ENCODE measurements around the gene NT5C1A.

The NT5C1A gene

DNA sequence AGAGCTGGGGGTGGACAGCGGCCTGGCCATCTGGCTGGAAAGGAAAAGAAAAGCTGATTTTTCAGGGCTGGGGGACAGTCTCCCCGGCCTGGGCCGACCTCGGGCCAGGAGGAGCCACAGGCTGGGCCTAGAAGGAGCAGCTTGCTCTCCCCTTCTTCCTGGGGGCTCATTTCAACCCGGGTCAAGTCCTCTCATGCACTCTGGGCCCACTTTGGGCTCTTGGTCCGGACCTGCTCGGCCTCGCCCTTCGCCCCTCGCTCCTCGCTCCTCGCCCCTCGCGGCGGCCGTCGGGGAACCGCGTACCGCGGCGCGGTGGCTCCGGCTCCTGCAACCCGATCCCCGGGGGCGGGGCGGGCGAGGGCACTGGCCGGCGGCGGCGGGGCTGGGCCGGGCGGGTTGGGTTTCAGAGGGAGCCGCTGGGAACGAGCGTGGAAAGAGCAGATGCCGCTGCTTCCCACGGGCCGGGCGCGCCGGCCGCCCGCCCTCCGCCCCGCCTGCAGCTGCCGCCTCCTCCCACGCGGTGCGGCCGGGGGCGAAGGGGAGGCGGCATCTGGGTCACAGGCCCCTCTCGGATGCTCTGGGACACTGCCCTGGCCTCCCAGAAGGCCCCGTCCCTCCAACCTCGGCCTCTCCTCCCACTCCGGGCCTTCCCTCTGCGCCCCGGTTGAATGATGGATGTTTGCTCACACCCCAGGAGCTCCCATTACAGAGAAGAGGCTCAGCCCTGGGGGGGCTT lies 39.1 kb downstream of the NT5C1A start:
- Mint-ChIP-seq H3K9me3 (no peaks in the 10 kb centered on the region), H3K27me3 (peaks cover 12% of the 10 kb centered on the region), H3K4me3 (no peak overlapping the region), H3K4me1 (ENCODE audit: low read depth) (peaks cover 6% of the 10 kb centered on the region), H3K27ac (no peak overlapping the region), H3K36me3 (ENCODE audit: low read depth) (no peaks in the 10 kb centered on the region)
- intact Hi-C loops (cut with micrococcal nuclease): no loop called here

DNA sequence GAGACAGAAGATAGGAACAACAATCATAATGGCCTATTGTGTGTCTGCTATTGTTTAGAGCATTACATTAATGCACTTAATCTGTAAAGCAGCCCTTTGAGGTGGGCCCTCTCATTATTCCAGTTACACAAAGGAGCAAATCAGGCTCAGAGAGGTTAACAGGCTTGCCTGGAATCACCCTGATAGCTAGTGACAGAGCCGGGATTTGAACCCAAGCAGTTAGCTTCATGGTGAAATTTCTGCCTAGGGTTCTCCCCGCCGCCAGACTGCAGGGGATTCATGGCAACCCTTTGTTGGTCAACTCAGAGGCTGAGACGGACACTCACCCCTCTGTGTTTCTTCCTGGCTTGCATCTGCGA lies 39.6 kb downstream of the NT5C1A start:
- no peaks in the 10 kb centered on the region for H3K9me3 Mint-ChIP-seq
- H3K4me3 Mint-ChIP-seq: no peak overlapping the region
- intact Hi-C loops (cut with micrococcal nuclease): no loop called here
- H3K4me1 Mint-ChIP-seq (ENCODE audit: low read depth): peaks cover 6% of the 10 kb centered on the region
- no peak overlapping the region for H3K27ac Mint-ChIP-seq
- H3K27me3 Mint-ChIP-seq: peaks cover 7% of the 10 kb centered on the region
- H3K36me3 Mint-ChIP-seq (ENCODE audit: low read depth): no peaks in the 10 kb centered on the region

DNA sequence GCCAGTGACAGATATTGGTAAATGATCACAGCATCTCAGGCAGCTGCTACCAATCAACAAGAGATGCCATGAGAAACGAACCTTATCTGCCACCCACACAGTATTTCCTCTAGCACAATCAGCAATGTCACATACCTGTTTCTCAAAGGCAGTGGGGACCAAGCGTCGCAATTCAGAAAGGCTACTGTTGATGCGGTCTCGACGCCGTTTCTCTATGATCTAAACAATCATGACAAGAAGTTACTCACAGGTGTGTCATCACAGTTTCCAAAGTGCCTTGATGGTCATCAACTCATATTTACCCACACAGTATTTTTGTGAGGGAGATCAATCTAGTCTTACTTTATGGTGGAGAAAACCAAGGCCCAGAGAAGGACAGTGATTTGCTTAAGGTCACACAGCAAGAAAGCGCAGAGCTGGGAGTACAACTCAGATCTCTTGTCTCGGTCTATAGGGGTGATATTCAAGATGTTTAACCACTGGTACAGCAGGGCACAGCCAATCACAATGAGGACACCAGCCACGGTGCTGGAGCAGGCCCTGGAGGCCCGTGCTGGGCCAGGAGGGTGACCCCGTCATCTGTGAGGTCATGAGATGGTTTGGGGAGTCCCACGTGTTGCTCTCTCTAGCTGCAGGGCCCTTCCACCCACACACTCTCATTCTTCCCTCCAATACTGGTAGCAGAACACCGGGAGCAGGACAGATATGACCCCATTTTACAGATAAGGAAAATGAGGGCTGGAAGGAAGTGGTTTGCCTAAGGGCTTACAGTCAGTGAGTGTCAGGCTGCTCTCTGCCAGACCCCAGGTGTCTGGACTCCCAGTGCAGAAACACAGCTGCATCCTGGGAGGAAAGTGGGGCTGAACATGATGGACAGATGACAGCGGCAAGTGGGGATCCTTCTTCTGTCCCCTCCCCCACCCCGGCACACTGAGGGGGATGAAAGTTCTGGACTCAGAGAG lies 40.3 kb downstream of the NT5C1A start:
- Mint-ChIP-seq H3K4me1 (ENCODE audit: low read depth) (peaks cover 6% of the 10 kb centered on the region), H3K27me3 (peaks cover 5% of the 10 kb centered on the region), H3K9me3 (no peaks in the 10 kb centered on the region), H3K36me3 (ENCODE audit: low read depth) (no peaks in the 10 kb centered on the region), H3K27ac (no peak overlapping the region), H3K4me3 (no peak overlapping the region)
- intact Hi-C loops (cut with micrococcal nuclease): no loop called here

DNA sequence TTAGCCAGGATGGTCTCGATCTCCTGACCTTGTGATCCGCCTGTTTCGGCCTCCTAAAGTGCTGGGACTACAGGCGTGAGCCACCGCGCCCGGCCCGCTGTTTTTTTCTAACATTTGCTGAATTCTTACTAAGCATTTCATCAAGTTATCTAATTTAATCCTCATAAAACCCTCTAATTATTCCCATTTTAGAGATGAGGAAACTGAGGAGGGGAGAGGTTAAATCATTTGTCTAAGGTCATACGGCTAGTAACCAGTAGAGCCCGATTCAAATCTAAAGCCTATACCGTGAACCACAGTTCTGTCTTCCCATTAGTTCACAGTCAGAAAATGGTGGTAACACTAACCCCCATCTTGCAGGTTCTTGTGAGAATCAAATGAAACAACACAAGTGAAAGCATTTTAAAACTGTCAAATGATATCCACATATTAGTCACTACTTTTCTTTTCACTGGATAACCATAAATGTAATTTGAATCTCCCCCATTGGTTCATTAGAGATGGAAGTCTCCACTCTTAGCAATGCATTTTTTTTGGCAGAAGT lies 43.0 kb downstream of the NT5C1A start:
- H3K36me3 Mint-ChIP-seq (ENCODE audit: low read depth): no peaks in the 10 kb centered on the region
- intact Hi-C loops (cut with micrococcal nuclease): no loop called here
- no peak overlapping the region for H3K4me3 Mint-ChIP-seq
- H3K4me1 Mint-ChIP-seq (ENCODE audit: low read depth): peaks cover 6% of the 10 kb centered on the region
- H3K27me3 Mint-ChIP-seq: peaks cover 2% of the 10 kb centered on the region
- H3K9me3 Mint-ChIP-seq: no peaks in the 10 kb centered on the region
- H3K27ac Mint-ChIP-seq: no peak overlapping the region

DNA sequence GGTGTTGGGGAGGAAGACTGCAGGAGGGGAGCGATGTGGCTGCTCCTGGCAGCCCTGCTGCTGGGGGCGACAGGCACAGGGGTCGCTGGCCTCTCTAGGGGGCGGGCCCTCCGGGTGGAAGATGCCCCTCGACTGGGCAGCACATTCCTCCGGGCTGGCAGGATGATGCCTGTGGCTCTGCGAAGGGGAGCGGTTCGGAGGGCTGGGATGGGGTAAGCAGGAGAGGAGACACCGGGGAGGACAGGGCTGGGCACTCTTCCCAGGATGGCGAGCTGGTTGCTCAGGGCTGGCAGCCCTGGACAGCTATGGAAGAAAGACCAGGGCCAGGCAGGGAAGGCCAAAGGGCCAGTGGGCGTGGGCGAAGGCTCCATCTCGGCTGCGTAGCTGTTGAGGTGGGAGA lies 45.3 kb downstream of the NT5C1A start:
- no peak overlapping the region for H3K27ac Mint-ChIP-seq
- H3K4me1 Mint-ChIP-seq (ENCODE audit: low read depth): peaks cover 6% of the 10 kb centered on the region
- no peaks in the 10 kb centered on the region for H3K36me3 Mint-ChIP-seq (ENCODE audit: low read depth)
- H3K9me3 Mint-ChIP-seq: no peaks in the 10 kb centered on the region
- intact Hi-C loops (cut with micrococcal nuclease): no loop called here
- H3K4me3 Mint-ChIP-seq: no peak overlapping the region
- H3K27me3 Mint-ChIP-seq: peaks cover 2% of the 10 kb centered on the region

DNA sequence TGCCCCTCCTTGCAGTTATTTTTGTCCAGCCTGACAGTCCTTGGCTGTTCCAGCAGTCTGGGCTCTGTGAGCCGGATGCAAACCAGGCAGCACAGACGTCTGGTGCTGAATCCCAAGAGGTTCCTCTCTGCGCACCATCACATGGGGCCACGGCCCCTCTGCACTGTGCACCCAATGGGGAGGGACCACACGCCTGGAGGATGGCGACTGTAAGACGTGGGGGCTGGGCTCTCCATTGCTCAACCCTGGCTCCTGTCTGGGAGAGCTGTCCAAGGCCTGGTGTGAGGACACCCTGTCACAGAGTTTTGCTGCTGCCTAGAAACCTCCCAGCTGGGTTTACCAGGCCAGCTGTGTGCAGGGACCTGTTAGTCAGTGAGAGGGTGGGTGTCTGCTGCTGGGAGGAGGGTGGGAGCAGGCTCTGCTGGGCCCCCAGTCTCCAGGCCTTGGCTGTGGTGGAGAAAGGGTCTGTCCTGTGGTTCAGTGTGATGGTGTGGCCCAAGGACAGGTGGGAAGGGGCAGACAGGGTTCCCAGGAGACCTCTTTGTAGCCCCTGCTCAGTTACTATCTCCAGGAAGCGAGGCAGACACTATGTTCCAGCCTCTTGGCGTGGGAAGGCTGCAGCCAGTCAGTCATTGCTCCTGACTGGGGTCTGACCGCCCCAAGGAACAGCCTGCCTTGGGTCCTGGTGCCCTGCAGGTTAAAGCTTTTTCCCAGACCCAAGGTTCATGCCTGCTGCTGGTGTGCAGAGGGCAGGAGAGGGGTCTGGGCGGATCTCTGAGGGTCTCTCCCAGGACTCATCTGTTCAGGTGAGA lies 46.2 kb downstream of the NT5C1A start:
- Mint-ChIP-seq H3K4me3 (no peak overlapping the region), H3K27me3 (peaks cover 2% of the 10 kb centered on the region), H3K4me1 (ENCODE audit: low read depth) (peaks cover 5% of the 10 kb centered on the region), H3K9me3 (no peaks in the 10 kb centered on the region), H3K27ac (no peak overlapping the region), H3K36me3 (ENCODE audit: low read depth) (no peaks in the 10 kb centered on the region)
- intact Hi-C loops (cut with micrococcal nuclease): no loop called here

DNA sequence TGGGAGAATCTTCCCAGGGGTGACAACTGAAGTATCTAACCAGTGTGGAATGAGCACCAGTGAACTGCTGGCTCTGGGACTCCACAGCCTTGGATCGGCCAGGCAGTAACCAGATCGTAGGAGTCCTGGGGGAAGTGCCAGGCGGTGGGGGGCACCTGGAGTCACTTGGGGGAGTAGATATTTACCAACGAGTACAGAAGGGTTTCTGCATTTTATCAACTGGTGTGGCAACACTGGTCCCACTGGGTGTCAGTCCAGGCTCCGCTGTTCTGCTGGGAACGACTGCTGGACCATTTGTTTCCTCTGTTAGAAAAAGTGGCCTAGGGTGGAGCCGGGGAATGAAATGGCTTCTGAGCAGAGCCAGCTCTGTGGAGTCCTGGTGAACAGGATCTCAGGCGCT lies 46.9 kb downstream of the NT5C1A start:
- intact Hi-C loops (cut with micrococcal nuclease): no loop called here
- Mint-ChIP-seq H3K9me3 (no peaks in the 10 kb centered on the region), H3K4me1 (ENCODE audit: low read depth) (no peaks in the 10 kb centered on the region), H3K27me3 (peaks cover 2% of the 10 kb centered on the region), H3K4me3 (no peak overlapping the region), H3K27ac (no peak overlapping the region), H3K36me3 (ENCODE audit: low read depth) (no peaks in the 10 kb centered on the region)

DNA sequence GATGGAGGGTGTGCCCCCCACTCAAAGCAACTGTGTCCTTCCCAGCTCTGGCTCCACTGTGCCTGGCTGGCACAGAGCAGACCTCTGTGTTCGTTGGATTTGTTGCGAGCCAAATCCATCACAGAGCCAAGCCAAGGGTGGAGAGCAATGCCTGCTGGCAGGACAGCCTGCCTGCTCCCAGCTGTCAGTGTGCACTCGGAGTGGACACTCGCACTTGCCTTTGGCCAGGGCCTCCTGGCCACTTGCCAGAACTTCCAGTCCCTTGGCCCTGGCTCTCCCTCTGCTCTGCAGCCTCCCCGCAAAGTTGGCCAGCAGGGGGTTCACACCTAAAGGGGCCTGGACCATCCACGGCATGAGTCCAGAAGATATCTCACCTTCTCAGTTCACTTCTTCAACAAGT lies 48.9 kb downstream of the NT5C1A start:
- H3K4me3 Mint-ChIP-seq: no peak overlapping the region

DNA sequence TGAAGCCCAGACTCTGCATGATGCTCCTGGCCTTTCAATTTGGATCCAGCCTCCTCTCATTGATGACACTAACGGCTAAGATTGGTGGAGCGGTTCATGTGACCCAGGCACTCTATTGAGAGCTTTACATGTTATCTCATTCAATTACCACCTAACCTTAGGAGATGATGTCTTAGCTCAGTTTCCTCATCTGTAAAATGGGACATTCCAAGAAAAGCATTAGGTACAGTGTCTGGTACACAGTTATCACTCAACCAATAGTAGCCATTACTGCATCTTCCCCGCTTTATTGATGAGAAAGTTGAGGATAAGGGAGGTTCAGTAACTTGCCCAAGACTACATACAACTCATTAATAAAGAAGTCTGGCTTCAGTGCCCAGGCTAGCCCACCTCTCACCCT lies 49.5 kb downstream of the NT5C1A start:
- Mint-ChIP-seq H3K27me3 (peaks cover 5% of the 10 kb centered on the region), H3K4me3 (no peak overlapping the region), H3K4me1 (ENCODE audit: low read depth) (no peaks in the 10 kb centered on the region), H3K27ac (no peak overlapping the region), H3K36me3 (ENCODE audit: low read depth) (no peaks in the 10 kb centered on the region), H3K9me3 (no peaks in the 10 kb centered on the region)
- intact Hi-C loops (cut with micrococcal nuclease): no loop called here

More for the DNA sequence above, 48.9 kb downstream of the NT5C1A start:
- H3K27ac Mint-ChIP-seq: no peak overlapping the region
- H3K4me1 Mint-ChIP-seq (ENCODE audit: low read depth): no peaks in the 10 kb centered on the region
- peaks cover 4% of the 10 kb centered on the region for H3K27me3 Mint-ChIP-seq
- intact Hi-C loops (cut with micrococcal nuclease): no loop called here
- no peaks in the 10 kb centered on the region for H3K9me3 Mint-ChIP-seq
- H3K36me3 Mint-ChIP-seq (ENCODE audit: low read depth): no peaks in the 10 kb centered on the region

DNA sequence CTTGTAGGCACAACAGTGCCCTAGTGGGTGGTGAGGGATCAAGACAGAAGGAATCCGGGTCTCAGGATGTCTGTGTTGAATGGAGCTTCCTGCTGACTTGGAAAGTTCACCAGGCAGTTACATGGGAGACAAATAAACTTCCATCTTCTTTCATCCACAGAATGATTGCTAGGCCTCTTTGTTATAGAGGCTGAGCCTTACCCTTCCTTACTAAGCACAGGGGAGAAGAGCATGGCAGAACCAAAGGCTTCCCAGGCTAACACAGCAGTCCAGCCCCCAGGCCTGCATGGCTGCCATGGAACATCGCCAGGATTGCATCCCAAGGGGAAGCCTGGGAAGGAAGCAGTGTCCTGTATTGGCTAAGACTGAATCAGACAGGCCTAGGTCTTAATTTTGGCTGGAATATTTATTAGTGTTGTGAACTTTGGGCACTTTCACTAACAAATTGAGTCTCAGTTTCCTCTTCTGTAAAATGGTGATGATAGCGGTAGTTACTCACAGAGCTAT lies 51.2 kb downstream of the NT5C1A start:
- H3K4me3 Mint-ChIP-seq: no peak overlapping the region
- H3K27ac Mint-ChIP-seq: no peak overlapping the region
- no peaks in the 10 kb centered on the region for H3K36me3 Mint-ChIP-seq (ENCODE audit: low read depth)

DNA sequence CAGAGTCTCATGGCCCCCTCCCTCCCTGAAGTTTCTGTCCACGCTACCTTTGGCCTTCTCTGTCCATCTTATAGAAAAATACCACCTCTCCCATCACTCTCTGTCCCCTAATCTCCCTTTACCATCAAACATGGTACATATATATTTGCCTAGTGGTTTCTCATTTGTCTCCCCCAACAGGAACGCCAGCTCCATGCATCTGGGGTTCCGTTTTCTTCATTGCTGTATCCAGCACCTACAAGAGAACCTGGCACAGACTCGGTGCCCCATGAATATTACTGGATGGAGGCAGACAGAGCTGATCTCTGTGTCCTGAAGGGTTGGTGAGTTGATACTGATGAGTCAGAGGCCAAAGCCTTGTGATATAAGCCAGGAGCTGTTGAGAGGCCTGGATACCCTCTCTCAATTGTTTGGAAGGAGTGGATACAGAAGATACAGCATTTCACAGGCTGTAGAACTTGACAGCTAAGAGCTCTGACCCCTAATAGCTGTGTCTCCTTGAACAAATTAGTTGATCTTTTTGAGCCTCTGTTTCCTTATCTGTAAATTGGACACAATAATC lies 54.3 kb downstream of the NT5C1A start:
- no peak overlapping the region for H3K4me3 Mint-ChIP-seq
- intact Hi-C loops (cut with micrococcal nuclease): no loop called here
- H3K27me3 Mint-ChIP-seq: peaks cover 17% of the 10 kb centered on the region

More for the DNA sequence above, 51.2 kb downstream of the NT5C1A start:
- Mint-ChIP-seq H3K4me1 (ENCODE audit: low read depth) (no peaks in the 10 kb centered on the region), H3K27me3 (peaks cover 14% of the 10 kb centered on the region), H3K9me3 (no peaks in the 10 kb centered on the region)
- intact Hi-C loops (cut with micrococcal nuclease): no loop called here

DNA sequence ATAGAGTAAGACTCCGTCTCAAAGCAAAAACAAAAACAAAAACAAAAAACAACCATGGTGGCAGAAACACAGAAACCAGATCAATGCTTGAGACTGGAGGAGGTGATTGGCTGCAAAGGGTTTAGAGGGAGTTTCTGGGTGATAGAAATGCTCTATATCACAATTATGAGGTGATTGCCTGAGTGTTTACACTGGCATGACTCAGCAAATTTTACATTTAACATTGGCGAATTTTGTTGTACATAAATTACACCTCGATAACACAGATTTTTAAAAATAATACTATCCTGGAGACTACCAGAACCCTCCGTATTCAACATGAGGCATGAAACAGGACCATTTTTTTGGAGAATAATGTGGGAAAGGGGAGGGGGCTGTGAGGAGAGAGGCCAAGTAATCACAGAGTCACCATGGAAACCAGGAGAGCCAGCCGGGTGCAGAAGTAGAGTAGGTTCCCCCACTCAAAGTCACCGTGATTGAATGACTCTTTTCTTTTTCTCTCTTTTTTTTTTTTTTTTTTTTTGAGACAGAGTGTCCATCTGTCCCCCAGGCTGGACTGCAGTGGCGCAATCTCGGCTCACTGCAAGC lies 56.7 kb downstream of the NT5C1A start:
- Mint-ChIP-seq H3K36me3 (ENCODE audit: low read depth) (no peaks in the 10 kb centered on the region), H3K27ac (no peak overlapping the region), H3K4me3 (no peak overlapping the region), H3K4me1 (ENCODE audit: low read depth) (no peaks in the 10 kb centered on the region), H3K9me3 (no peaks in the 10 kb centered on the region), H3K27me3 (peaks cover 17% of the 10 kb centered on the region)
- intact Hi-C loops (cut with micrococcal nuclease): no loop called here

More for the DNA sequence above, 54.3 kb downstream of the NT5C1A start:
- H3K27ac Mint-ChIP-seq: no peak overlapping the region
- H3K9me3 Mint-ChIP-seq: no peaks in the 10 kb centered on the region
- H3K4me1 Mint-ChIP-seq (ENCODE audit: low read depth): no peaks in the 10 kb centered on the region
- no peaks in the 10 kb centered on the region for H3K36me3 Mint-ChIP-seq (ENCODE audit: low read depth)

DNA sequence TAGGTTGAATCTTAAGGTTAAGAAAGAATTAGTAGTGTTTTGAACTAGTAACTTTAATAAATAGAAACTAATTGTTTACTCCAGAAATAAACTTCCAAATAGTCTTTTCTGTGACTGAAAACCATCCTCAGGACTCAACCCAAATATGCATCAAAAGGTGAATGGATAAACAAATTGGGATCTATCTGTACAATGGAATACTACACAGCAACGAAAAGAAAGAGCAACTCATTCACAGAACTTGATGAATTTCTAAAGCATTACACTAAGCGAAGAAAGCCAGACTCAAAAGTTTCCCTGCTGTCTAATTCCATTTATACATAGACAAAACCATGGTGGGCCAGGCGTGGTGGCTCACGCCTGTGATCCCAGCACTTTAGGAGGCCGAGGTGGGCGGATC lies 57.4 kb downstream of the NT5C1A start:
- Mint-ChIP-seq H3K27ac (no peak overlapping the region), H3K4me1 (ENCODE audit: low read depth) (no peaks in the 10 kb centered on the region), H3K9me3 (no peaks in the 10 kb centered on the region), H3K27me3 (peaks cover 21% of the 10 kb centered on the region), H3K4me3 (no peak overlapping the region), H3K36me3 (ENCODE audit: low read depth) (no peaks in the 10 kb centered on the region)
- intact Hi-C loops (cut with micrococcal nuclease): no loop called here
